Ovary (tissue), 3 donors: ENCODE results near the gene TNRC6B.

ENCODE experiments used
- CTCF ChIP-seq, 3 donors: fragments of 450-650 bp in 2 of 3; fragments of 200-600 bp in 1 of 3; IDR thresholded peaks; one replicate each; pipeline versions ENCODE4 v1.5.1 to v1.8.0; 2016 to 2022; ENCODE audit warnings: antibody characterized with exemption in 3 of 3, mild to moderate bottlenecking in 1 of 3
- EP300 ChIP-seq: sonication (generic); formaldehyde crosslinking; IDR thresholded peaks from one replicate; pipeline ENCODE4 v1.6.1; 2017; ENCODE audit warnings: antibody characterized with exemption
- POLR2A ChIP-seq: fragments of 450-650 bp; IDR thresholded peaks from one replicate; pipeline ENCODE4 v1.6.1; 2017; ENCODE audit warnings: antibody characterized with exemption, mild to moderate bottlenecking, moderate library complexity
- donor health status: DM: no; HTN: no; CAD: no.

- no peak for TF ChIP-seq CTCF (IDR thresholded peaks at IDR 0.05)
- TF ChIP-seq EP300: no peak
- TF ChIP-seq POLR2A: no peak
These were observed 988 bp downstream of the TNRC6B start for GRCh38 chr22:40178417-40179409.
